OCI-LY7 (cell line): ENCODE results near the gene SETD7.

Source experiments
- EZH2phosphoT487 ChIP-seq: fragments of 200-600 bp; sonication (generic); IDR thresholded peaks from 2 replicates; pipeline ENCODE4 v1.6.1; 2018; ENCODE audit warnings: low read depth, borderline replicate concordance, mild to moderate bottlenecking, mixed run types, antibody characterized with exemption, low read length, moderate library complexity, mixed read lengths
- TF ChIP-seq, protein P1 (sequence below): fragments of 200-600 bp; sonication (generic); conservative IDR thresholded peaks from 2 replicates; pipeline ENCODE4 v1.5.1; 2014; ENCODE audit warnings: mild to moderate bottlenecking, antibody characterized with exemption, low read length, moderate library complexity, mixed read lengths

DNA sequence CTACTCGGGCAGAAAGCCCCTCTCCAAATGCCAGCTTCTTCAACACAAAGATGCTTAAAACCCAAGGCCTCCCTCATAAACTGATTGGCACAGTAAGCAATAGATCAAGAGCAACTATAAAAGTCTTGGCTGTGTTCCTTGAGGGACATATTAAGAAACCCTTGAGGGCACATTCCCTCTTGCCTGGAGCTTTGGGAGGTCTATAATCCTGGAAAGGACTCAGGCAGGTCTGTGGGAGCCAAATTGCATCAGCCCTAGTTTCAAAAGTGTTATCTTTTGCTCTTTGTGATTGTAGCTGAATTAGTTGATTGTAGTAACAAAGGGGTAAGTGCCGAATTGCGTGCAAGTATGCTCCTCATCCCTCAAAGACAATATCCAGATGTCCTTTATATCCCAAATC, 18.6 kb upstream of the SETD7 start:
- TF ChIP-seq, protein P1, sequence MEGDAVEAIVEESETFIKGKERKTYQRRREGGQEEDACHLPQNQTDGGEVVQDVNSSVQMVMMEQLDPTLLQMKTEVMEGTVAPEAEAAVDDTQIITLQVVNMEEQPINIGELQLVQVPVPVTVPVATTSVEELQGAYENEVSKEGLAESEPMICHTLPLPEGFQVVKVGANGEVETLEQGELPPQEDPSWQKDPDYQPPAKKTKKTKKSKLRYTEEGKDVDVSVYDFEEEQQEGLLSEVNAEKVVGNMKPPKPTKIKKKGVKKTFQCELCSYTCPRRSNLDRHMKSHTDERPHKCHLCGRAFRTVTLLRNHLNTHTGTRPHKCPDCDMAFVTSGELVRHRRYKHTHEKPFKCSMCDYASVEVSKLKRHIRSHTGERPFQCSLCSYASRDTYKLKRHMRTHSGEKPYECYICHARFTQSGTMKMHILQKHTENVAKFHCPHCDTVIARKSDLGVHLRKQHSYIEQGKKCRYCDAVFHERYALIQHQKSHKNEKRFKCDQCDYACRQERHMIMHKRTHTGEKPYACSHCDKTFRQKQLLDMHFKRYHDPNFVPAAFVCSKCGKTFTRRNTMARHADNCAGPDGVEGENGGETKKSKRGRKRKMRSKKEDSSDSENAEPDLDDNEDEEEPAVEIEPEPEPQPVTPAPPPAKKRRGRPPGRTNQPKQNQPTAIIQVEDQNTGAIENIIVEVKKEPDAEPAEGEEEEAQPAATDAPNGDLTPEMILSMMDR = no peak
- no peak for TF ChIP-seq EZH2phosphoT487
